ENCODE data around the gene FGF14.
"Not testable (repeated sequence)": the region's sequence is repeated elsewhere in the genome, so short reads cannot be mapped to it uniquely, and the experiment has no call there.

Gene FGF14

DNA sequence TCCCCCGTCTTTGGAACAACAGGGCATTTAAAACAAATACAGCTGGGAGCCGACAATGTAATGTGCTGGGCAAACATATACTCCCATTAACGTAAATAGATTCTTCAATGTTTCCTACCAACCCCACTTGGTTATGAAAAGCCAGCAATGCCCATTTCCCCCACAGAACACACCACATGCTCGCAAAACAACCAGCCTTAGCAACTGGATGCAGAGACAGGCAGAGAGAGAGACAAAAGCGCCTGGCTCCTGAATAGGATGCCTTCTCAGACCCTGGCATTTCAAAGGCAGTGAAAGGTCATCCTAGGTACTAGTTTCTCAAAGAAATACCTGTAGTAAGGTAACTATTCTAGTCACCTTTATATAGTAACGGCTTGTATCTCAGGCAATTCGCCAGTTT, 486.5 kb downstream of the FGF14 start:
- DNase-seq = no peak

DNA sequence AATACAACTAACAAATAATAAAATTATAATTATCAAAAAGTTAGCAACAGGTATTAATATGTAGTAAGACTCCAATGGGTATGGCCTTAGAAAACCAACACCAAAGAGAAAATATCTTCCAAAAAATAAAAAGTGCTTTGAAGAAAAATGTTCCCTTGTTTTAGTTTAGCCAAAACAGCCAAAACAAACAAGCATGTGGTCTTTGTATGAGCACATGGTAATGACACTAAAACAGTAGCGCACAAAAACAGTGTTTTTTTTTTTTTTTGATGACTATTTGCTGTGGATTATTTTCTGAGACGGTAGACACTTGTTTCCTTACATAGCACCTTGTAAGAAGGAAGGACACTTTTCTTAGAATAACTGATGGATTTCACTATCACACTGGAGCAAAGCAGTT, 490.1 kb downstream of the FGF14 start:
- DNase-seq = no peak

DNA sequence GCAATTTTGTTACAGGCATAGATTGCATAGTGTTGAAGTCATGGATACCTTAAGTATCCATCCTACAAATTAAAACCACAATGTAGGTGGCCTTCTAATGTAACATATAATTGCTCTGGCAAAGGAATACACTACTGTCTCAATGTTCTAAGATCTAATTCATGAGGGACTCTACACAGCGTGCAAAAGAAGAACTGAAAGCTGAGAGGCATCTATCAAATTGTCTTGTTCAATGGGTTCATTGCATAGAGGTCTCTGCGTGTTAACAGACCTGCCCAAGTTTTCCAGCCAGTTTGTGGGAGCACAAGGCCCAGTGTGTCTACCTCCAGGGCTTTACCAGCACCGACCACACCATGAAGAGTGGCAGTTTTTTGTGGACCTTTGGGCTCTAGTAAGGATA, 498.0 kb downstream of the FGF14 start:
- DNase-seq = no peak

DNA sequence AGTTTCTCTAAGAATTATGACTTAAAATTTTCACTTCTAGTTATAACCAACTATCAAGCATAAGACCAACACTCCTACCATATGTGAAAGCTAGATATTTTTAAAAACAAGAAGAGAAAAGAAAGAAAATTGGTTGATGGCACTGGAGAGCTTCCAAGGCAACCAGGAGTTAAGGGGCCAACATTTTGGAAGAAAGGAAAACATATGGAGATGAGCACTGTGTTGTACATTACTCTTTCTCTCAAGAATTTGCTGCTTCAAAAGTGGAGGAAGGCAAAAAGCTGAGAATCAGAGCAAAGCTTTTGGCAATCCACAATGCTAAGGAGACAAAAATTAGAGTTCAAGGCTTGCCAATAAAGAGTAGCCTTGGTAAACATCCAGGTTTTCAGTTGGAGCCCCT, 503.2 kb downstream of the FGF14 start:
- no peak for DNase-seq

DNA sequence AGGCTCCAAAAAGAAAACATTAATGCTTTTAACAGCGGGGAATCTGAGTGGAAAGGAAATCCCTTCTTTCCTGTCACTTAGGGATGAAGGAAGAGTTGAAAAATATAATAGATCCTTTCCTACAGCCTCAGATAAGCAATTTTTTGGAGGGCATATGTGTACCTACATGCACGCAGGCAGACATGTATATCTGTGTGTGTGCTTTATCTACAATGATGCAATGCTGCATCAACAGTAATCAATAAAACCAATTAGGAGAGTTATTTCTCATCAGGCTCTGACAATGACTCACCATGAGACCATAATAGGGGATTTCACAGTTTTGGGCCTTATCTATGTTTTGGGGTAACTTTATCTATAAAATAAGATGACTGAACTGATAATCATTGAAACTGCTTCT, 505.3 kb downstream of the FGF14 start:
- no peak for DNase-seq

DNA sequence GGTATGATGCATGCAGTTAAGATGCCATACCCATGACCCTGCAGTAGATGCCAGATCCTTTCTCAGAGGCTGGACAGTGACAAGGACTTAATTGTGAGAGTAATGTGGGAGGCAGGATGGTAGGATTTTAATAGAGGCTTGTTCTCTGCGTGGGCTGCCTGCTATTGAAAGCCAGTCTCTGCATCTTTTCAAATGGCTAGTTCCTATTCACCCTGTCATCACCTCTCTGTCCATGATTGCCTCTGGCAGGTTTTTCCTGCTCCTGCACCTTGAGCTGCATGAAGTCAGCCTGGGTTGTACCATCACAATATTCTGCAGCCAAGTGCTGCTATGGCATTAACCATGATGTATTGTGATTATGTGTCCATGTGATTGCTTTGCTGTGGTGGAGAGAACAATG, 508.8 kb downstream of the FGF14 start:
- DNase-seq = no peak

DNA sequence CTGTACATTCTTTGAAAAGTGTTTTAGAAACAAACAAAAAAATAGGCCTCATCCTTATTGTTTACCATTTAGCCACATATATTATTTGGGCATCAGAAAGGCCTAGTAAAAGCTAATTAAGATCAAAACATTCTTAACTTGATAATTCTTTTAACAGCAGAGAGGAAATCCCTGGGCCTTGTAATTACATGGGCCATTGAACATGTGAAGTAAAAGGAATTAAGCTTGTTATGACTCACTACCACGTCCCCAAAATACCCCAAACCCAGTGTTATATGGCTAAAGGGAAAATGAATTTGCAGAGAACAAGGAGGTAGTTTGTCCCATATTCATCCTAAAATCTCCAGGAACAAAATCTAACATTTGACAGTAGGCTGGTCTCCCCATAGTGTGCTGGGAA, 509.6 kb downstream of the FGF14 start:
- DNase-seq = no peak

DNA sequence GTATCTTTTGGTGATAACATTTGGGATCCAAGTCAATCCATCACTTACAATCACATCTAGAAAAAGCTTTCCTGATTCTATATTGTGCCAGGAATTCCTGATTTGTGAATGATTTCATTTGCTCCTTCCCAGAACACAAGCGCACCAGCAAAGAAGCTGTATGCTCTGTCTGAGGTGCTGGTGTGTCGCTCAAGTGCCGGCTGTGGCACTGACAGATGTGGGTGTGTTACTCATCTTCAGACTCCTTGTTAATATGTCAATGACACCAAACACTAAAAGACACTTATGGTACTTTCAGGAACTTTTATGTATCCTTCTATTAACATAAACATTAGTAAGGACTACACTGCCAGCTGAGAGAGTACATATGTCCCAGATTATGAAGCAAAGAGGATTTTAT, 520.3 kb downstream of the FGF14 start:
- no peak for DNase-seq

DNA sequence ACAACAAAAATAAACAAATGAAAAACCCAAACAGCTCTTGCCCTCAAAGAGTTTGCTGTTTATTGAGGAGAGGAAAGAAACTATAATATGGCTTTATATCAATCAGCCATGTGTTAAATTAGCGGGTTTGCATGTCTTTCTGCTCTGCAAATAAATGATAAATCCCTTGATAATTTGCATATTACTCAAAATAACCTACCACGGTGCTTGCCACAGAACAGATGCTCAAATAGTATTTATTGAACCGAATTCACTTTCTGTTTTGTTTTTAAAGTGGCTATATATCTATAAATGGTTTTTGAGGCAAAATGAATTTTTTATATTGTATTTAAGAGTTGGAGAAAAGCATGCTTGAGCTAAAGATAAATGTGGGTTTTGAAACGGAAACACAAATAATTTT, 521.3 kb downstream of the FGF14 start:
- DNase-seq = no peak

DNA sequence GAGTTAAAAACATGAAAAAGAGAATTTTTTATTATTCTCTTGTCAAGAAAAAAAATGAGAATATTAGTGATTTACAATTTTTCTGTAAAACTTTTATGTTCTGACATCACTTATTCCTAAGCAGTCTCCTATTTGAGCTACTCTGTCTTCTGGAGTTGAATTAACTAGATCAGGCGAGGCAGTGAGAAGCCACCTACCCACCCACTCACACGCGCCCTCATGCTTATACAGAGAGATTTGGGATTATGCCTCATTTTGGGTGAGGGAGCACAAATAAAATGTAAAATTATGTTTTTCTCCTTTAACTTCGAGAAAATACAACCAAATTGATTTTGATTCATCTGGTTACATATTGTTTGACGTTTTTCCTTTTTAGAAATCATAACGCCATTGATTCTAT, 524.9 kb downstream of the FGF14 start:
- no peak for DNase-seq

DNA sequence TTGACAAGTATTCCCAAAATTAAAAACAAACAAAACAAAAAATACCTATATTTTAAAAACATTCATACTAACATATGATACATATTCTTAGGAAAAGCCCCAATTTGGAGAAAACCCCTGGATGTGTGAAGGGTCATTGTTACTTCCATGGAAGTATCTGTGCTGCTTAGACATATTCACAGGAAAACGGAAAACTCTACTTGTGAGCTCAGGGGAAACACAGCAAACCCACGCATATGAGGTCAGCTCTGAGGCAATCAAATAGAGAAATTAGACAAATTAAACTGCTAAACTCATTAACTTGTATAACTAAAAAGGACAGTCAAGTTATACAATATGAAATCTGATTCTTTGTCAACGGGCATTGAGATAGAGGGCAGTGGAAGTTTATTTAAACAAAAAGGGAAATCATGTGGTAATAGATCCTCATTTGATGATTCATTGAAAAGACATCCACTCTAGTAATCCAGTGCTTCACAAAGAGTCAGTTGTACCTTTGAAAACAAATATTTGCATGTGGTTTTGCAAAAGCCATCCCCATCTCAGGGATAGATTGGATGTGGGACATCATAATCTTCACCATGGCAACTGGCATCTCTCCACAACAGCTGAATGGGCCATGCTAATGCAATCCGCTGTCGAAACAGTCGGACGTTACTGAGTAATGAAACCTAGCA, 526.0 kb downstream of the FGF14 start:
- no peak for DNase-seq

DNA sequence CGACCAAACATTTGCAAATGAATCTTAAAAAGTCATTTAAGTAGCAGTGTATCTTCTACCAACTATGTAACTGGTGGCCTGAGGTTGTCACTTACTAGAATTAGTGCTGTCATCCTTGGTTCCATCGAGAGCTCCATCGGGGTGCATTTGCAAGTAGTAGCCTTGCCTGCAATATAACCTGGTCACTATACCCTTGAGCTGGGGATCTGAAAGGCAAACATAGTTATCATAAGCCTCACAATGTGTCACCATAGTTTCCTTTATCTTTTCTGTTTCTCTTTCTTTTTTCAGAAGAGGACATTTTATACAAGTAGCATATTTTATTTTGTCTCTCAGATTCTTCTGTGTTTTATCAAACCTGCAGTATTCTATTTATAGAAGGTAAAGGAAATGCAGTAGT, 526.8 kb downstream of the FGF14 start:
- DNase-seq = no peak

DNA sequence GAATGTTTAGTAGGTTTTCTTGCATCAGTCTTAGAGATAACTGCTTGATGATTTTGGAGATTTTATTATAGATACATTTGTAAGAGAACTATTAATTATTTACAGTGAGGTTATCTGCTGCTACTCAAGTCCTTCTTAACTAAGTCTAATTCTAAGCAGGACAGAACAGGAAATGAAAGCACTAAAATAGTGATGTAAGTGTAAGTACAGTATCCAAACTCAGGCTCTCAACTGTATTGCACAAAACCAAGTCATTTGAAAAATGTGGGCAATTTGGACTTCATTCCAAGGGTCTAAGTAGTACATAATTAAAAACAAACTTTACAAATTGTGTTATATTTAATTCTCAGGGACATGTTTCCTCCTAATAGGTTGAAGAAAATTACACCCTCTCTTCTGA, 532.3 kb downstream of the FGF14 start:
- no peak for DNase-seq

DNA sequence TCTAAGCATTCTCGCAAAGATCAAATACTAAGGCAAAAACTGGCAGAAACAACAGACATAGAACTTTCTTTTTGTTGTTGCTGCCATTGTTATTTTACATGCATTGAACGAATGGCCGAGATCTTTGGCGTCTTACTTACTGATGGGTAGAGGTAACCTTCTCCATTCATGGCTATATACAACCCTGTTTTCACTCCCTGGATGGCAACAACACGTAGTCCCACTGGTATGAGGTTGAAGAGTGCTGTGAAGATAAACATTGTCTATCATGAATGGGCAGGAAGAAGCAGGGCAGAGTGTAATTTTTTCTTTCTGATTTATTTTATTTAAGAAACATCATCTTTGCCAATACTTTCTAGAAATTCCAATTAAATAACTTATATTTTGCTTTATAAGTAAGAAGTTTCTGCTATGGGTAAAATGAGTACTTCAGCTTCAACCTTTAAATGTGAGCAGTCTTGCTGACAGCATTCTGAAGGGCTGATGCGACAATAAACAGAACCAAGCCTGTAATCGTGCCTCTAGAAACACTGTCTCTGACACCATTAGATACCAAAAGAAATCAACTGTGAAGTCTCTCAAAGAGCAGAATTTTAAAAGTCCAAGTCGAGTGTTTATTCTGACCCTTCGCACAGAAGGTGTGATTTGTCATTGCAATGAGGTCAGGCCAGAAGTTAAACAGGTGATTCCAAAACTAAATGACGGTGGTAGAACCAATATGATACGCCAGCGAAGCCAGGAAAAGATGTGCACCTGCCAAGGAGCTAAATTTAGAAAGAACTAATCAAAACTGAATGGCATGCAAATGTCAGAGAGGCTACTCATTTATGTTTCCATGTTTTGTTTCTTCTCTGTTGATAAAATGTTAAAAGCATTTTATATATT, 533.0 kb downstream of the FGF14 start:
- no peak for DNase-seq

DNA sequence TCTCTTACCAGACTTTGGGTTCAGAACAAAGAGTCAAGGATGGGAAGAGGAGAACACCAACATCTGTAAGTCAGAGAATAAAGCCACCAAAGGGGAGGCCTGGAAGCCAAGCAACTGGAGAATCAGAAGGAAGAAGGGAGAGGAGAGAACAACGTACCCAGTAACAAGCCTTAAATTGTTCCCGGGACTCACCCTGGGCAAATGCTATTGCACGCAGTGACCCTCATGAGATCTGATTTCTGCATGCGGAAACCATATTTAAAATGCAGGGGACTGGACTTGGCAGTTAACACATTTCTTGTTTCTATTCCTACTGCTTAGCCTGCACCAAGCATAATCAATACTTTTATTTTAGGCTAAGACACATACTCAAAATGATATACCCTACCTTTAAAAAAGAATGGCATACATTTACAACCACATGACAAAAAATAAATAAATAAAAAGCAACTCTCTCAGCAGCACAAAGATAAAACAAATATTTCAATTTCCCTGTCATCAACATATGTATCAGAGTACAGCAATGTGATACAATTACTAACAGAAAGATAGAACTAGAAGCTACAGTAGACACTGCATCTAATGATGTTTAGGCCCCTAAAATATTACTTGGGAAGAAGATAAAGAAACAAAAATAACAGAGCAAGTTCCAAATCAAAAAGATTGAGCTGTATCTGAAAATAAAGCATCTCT, 534.8 kb downstream of the FGF14 start:
- no peak for DNase-seq

DNA sequence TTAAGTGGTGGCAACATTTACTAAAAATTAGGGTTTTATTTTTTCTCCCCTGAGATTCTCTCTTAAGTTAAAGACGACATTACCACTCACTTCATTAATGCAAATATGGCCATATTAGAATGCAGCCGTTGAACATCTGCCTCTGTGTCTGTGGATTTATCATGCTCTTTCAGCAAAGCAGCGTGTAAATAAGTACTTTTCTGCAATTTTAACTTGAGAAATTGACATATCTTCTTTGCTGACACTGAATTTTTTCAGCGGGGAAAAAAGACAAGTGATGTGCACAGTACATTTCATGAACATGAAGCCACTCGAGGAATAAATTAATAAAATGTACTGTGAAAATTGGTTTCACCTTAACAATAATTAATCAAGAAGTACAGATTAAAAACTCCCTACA, 543.0 kb downstream of the FGF14 start:
- no peak for DNase-seq

DNA sequence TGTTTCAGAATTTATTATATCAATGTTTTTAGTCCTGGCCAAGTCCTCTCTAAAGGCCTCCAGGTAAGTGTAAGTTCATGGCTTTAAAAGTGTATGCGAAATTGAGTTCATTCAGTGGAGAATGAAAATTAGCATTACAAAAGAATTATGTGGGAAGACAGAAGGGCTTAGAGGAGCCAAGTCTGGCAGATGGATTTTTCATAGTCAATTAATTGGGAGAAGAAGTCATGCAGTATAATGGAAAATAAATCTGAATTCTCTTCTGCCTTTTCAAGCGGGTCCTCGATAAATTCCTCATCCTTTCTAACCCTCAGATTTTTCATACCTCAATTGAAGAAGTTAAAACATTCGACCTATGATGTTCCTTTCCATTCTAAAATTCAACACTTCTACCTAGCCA, 555.1 kb downstream of the FGF14 start:
- DNase-seq = no peak

DNA sequence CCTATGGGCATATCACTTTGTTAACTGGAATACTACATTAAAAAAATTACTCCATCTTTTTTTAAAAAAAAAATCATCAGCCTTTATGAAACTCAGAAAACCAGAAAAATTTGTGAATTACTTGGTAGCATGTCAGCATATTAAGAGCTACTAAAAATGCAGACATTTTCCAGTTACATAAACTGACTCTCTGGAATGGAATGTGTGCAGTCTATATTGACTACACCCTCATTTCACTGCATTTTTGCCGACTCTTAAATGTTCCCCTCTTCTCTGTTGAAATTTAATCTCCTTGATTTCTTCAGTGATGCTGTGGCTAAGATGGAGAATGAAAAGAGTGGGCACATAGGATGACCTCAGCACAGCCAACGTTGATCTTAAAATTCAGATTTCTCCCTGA, 555.6 kb downstream of the FGF14 start:
- DNase-seq = no peak

DNA sequence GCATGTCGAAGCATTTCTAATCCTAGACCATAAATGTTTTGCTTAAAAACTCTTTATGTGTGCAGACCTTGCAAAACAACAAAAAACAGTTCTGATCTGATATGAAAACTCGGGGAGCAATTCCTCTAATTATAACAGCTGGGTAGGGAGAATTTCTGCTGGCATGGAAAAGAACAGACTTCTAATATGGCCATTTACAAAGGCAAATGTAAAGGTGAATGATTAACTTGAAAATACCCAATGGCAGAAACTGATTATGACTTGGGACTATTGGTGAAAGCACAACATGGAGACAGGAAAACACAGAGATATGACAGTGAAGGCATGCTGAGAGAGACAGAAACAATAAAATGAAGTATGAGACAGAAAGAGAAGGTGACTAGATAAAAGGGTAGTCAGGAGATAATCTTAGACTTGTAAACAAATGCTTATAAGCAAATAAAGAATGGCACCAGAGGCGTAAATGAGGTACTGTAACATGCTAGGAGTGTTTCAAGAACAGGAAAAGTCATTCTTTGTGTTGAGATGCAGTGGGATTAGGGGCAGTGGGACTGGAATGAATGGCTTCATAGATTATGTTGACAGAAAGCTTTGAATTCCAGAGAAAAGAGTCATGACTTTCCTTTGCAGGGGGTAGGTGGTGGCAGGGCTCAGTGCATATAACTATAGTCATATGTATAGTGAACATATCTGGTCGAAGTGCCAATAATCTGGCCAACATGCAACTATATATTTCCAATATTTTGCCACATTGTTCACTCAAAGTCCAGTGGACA, 556.4 kb downstream of the FGF14 start:
- no peak for DNase-seq

DNA sequence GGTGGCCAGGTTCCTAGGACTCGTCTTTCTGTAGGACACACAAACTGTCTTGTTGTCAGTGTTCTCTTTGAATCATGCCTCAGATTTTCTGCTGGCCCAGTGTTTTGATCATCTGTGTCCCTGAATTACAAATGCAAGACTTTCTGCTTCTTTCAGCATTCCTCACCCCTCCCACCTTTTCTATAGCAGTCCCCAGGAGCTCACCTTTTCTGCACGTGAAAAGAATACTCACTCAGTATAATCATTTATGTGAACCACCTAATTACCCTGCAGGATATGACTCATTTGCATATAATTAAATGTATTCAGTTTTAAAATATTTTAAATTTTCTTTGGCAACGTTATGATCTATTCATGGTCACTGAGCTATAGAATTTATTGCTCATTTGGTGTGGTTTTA, 560.1 kb downstream of the FGF14 start:
- no peak for DNase-seq

DNA sequence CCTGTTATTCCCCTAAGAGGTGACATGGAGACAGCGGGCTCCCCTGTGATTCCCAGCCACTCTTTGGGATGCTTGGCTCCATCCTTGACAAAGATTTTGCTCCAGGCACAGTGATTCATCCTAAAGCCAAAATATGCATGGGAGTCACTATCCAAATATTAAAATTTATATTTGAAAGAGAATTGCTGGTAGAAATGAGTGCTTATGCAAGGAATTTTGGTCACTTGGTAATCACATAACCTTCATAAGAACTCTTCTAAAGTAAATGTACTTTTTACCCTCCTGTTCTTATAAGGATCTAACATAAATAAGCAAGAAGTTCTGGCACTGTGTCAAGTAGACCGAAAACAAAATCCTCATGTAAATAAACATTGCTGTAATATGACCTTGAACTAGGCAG, 563.5 kb downstream of the FGF14 start:
- no peak for DNase-seq

DNA sequence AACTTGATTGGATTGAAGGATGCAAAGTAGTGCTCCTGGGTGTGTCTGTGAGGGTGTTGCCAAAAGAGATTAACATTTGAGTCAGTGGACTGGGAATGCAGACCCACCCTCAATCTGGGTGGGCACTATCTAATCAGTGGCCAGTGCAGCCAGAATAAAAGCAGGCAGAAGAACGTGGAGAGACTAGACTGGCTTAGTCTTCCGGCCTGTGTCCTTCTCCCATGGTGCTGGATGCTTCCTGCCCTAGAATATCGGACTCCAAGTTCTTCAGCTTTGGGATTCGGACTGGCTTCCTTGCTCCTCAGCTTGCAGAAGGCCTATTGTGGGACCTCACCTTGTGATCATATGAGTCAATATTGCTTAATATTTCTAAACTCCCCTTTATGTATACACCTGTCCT, 564.1 kb downstream of the FGF14 start:
- DNase-seq = not testable (repeated sequence)

DNA sequence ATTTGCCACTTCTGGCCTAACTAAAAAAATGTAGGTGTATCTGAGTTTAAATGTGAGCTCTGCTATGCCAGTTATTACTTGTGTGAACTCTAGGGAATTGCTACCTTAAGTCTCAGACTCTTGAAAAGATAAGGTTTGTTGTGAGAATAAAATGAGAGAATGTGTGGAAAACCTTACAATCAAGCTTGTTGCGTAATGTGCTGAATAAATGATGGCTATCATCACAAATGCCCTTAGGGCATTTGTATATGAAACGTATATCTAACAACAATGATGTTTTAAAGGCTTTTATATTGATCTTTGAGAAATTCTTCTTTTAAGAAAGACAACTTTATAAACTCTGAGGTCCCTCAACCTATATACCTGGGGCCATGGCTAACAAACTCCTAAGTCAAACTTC, 564.6 kb downstream of the FGF14 start:
- no peak for DNase-seq

Measured in inflammatory macrophage treated with lipopolysaccharide for 1 hour (primary cell).